ENCODE measurements around the gene VWA5B1. TPM values are rescaled to one million over a fixed set of nuclear protein-coding genes. Genes with fewer than 3 reads are reported as not detected.

VWA5B1 gene
- total RNA-seq, 6 experiments from 2014 or later = not detected

- H3K27ac Mint-ChIP-seq = no peak overlapping the region
- no peaks in the 10 kb centered on the region for H3K36me3 Mint-ChIP-seq (ENCODE audit: low read depth)
- DNase-seq = peak; percentile 41
- H3K9me3 Mint-ChIP-seq = no peaks in the 10 kb centered on the region
- peaks cover 22% of the 10 kb centered on the region for H3K27me3 Mint-ChIP-seq (ENCODE audit: insufficient read depth)
- peaks cover 8% of the 10 kb centered on the region for H3K4me1 Mint-ChIP-seq (ENCODE audit: low read depth)
- H3K4me3 Mint-ChIP-seq = no peak overlapping the region; the same call in 1 of the 2 replicates
- TF ChIP-seq CTCF (IDR thresholded peaks at IDR 0.05) = no peak
Observed at GRCh38 chr1:20255666-20256065, 35.0 kb upstream of the VWA5B1 start.

- no peak for DNase-seq
- H3K27ac Mint-ChIP-seq = no peak overlapping the region
- H3K27me3 Mint-ChIP-seq (ENCODE audit: insufficient read depth) = peaks cover 33% of the 10 kb centered on the region
- H3K9me3 Mint-ChIP-seq = no peaks in the 10 kb centered on the region
- H3K36me3 Mint-ChIP-seq (ENCODE audit: low read depth) = no peaks in the 10 kb centered on the region
- no peak overlapping the region for H3K4me3 Mint-ChIP-seq
- no peak for TF ChIP-seq CTCF (IDR thresholded peaks at IDR 0.05)
- H3K4me1 Mint-ChIP-seq (ENCODE audit: low read depth) = peaks cover 8% of the 10 kb centered on the region
Observed at GRCh38 chr1:20259646-20260045, 31.0 kb upstream of the VWA5B1 start.

- no peak for TF ChIP-seq CTCF (IDR thresholded peaks at IDR 0.05)
- no peak overlapping the region for H3K4me3 Mint-ChIP-seq
- H3K4me1 Mint-ChIP-seq (ENCODE audit: low read depth) = no peaks in the 10 kb centered on the region
- no peak overlapping the region for H3K27ac Mint-ChIP-seq
- no peaks in the 10 kb centered on the region for H3K36me3 Mint-ChIP-seq (ENCODE audit: low read depth)
- H3K9me3 Mint-ChIP-seq = no peaks in the 10 kb centered on the region
- DNase-seq = no peak
- H3K27me3 Mint-ChIP-seq (ENCODE audit: insufficient read depth) = peaks cover 30% of the 10 kb centered on the region
Observed at GRCh38 chr1:20261095-20261494, 29.6 kb upstream of the VWA5B1 start.

- no peak overlapping the region for H3K27ac Mint-ChIP-seq
- no peaks in the 10 kb centered on the region for H3K36me3 Mint-ChIP-seq (ENCODE audit: low read depth)
- H3K4me3 Mint-ChIP-seq = no peak overlapping the region
- no peak for DNase-seq
- TF ChIP-seq CTCF (IDR thresholded peaks at IDR 0.05) = no peak
- H3K27me3 Mint-ChIP-seq (ENCODE audit: insufficient read depth) = peaks cover 36% of the 10 kb centered on the region
- no peaks in the 10 kb centered on the region for H3K4me1 Mint-ChIP-seq (ENCODE audit: low read depth)
- no peaks in the 10 kb centered on the region for H3K9me3 Mint-ChIP-seq
Observed at GRCh38 chr1:20262810-20263534, 27.7 kb upstream of the VWA5B1 start.

- Mint-ChIP-seq H3K4me1 (ENCODE audit: low read depth) (no peaks in the 10 kb centered on the region), H3K9me3 (no peaks in the 10 kb centered on the region), H3K27ac (no peak overlapping the region), H3K27me3 (ENCODE audit: insufficient read depth) (peaks cover 39% of the 10 kb centered on the region), H3K4me3 (no peak overlapping the region), H3K36me3 (ENCODE audit: low read depth) (no peaks in the 10 kb centered on the region)
- DNase-seq = no peak
- TF ChIP-seq CTCF (IDR thresholded peaks at IDR 0.05) = no peak
Observed at GRCh38 chr1:20265250-20265649, 25.4 kb upstream of the VWA5B1 start.
